Liver (tissue), 9 donors: Measurements from ENCODE around the gene THRA. TPM values are rescaled to one million over a fixed set of nuclear protein-coding genes. Genes with fewer than 3 reads are reported as not detected.

Experiments
- DNase-seq: peaks from one replicate; pipeline ENCODE4 v3.0.0-alpha.2; 2017; ENCODE audit warnings: low spot score
- H3K27ac ChIP-seq, 2 donors: one replicate each; pipeline ENCODE4 v1.7.0; 2013; ENCODE audit warnings: inconsistent platforms in 2 of 2, low read length in 2 of 2, control low read depth in 1 of 2, low read depth in 1 of 2, mild to moderate bottlenecking in 1 of 2
- H3K27me3 ChIP-seq, 4 donors: one replicate each; pipeline versions ENCODE4 v1.6.1 to v1.7.0; 2013; ENCODE audit warnings: low read length in 3 of 4, inconsistent platforms in 1 of 4, mild to moderate bottlenecking in 1 of 4, moderate library complexity in 1 of 4; ENCODE audit not compliant: control insufficient read depth in 4 of 4, insufficient read depth in 4 of 4
- H3K36me3 ChIP-seq, 4 donors: one replicate each; pipeline versions ENCODE4 v1.6.1 to v1.7.0; 2013; ENCODE audit warnings: low read length in 3 of 4, mild to moderate bottlenecking in 3 of 4, low read depth in 1 of 4, moderate library complexity in 1 of 4; ENCODE audit not compliant: control insufficient read depth in 4 of 4, insufficient read depth in 3 of 4
- H3K4me1 ChIP-seq, 4 donors: one replicate each; pipeline versions ENCODE4 v1.6.1 to v1.7.0; 2013; ENCODE audit warnings: low read length in 3 of 4, mild to moderate bottlenecking in 3 of 4, moderate library complexity in 1 of 4; ENCODE audit not compliant: control insufficient read depth in 4 of 4, insufficient read depth in 4 of 4
- H3K4me3 ChIP-seq, 3 donors: one replicate each; pipeline versions ENCODE4 v1.6.1 to v1.7.0; 2013; ENCODE audit warnings: low read length in 3 of 3, control low read depth in 1 of 3, low read depth in 1 of 3, mild to moderate bottlenecking in 1 of 3
- H3K9ac ChIP-seq, 2 donors: one replicate each; pipeline ENCODE4 v1.7.0; 2013; ENCODE audit warnings: low read length in 2 of 2, mild to moderate bottlenecking in 2 of 2, moderate library complexity in 2 of 2, control low read depth in 1 of 2, low read depth in 1 of 2
- H3K9me3 ChIP-seq, 4 donors: one replicate each; pipeline versions ENCODE4 v1.6.1 to v1.7.0; 2013; ENCODE audit warnings: low read length in 3 of 4; ENCODE audit not compliant: control insufficient read depth in 4 of 4
- EGR1 ChIP-seq, 2 donors: IDR thresholded peaks; 2 replicates each; pipeline ENCODE4 v1.6.1; 2016 to 2018; ENCODE audit warnings: antibody characterized with exemption in 2 of 2, low read depth in 2 of 2
- FOXA1 ChIP-seq: IDR thresholded peaks from 2 replicates; pipeline ENCODE4 v1.6.1; 2016; ENCODE audit warnings: antibody characterized with exemption
- FOXA2 ChIP-seq: IDR thresholded peaks from 2 replicates; pipeline ENCODE4 v1.6.1; 2016; ENCODE audit warnings: antibody characterized with exemption
- GABPA ChIP-seq, 2 donors: IDR thresholded peaks in 1 of 2; conservative IDR thresholded peaks in 1 of 2; 2 replicates each; pipeline ENCODE4 v1.6.1; 2016; ENCODE audit warnings: antibody characterized with exemption in 2 of 2, mild to moderate bottlenecking in 1 of 2, moderate library complexity in 1 of 2
- HNF4A ChIP-seq, 2 donors: conservative IDR thresholded peaks; 2 replicates each; pipeline ENCODE4 v1.6.1; 2016; ENCODE audit warnings: antibody characterized with exemption in 2 of 2, mild to moderate bottlenecking in 2 of 2
- HNF4G ChIP-seq: IDR thresholded peaks from 2 replicates; pipeline ENCODE4 v1.6.1; 2016; ENCODE audit warnings: antibody characterized with exemption
- JUND ChIP-seq, 2 donors: IDR thresholded peaks; 2 replicates each; pipeline ENCODE4 v1.6.1; 2016; ENCODE audit warnings: antibody characterized with exemption in 2 of 2
- MAX ChIP-seq: IDR thresholded peaks from 2 replicates; pipeline ENCODE4 v1.6.1; 2016; ENCODE audit warnings: antibody characterized with exemption
- NR2F2 ChIP-seq: IDR thresholded peaks from 2 replicates; pipeline ENCODE4 v1.6.1; 2016; ENCODE audit warnings: antibody characterized with exemption
- RAD21 ChIP-seq, 2 donors: IDR thresholded peaks; 2 replicates each; pipeline ENCODE4 v1.6.1; 2016; ENCODE audit warnings: antibody characterized with exemption in 2 of 2, mild to moderate bottlenecking in 2 of 2
- REST ChIP-seq: IDR thresholded peaks from 2 replicates; pipeline ENCODE4 v1.6.1; 2016; ENCODE audit warnings: antibody characterized with exemption, mild to moderate bottlenecking
- RXRA ChIP-seq, 2 donors: IDR thresholded peaks; 2 replicates each; pipeline ENCODE4 v1.6.1; 2017 to 2018; ENCODE audit warnings: antibody characterized with exemption in 2 of 2, mild to moderate bottlenecking in 1 of 2
- SP1 ChIP-seq: IDR thresholded peaks from 2 replicates; pipeline ENCODE4 v1.6.1; 2018; ENCODE audit warnings: antibody characterized with exemption, mild to moderate bottlenecking
- TAF1 ChIP-seq: conservative IDR thresholded peaks from 2 replicates; pipeline ENCODE4 v1.6.1; 2016; ENCODE audit warnings: antibody characterized with exemption, mild to moderate bottlenecking
- YY1 ChIP-seq: IDR thresholded peaks from 2 replicates; pipeline ENCODE4 v1.6.1; 2016; ENCODE audit warnings: antibody characterized with exemption, mild to moderate bottlenecking
- WGBS: extraction: QIAGEN DNeasy Blood & Tissue Kit; methylation state at CpG from one replicate; pipeline ENCODE4 v1.1.7; 2013; 5-methylcytosine and 5-hydroxymethylcytosine counted together
- polyA plus RNA-seq, 2 donors: library from polyadenylated mRNA; stranded (reverse) in 1 of 2; unstranded in 1 of 2; fragments of 200-250 nt in 1 of 2; fragments of >200 nt in 1 of 2; fragmentation: Nextera tagmentation in 1 of 2; extraction: Ambion mirVana in 1 of 2; gene quantifications; one replicate each; pipeline versions ENCODE4 v1.2.1 to v1.2.3, GENCODE V29; 2013 to 2015
- total RNA-seq, 2 donors: library from RNA; depleted of rRNA; stranded (reverse); fragments of >200 nt; gene quantifications; one replicate each; pipeline ENCODE4 v1.2.3, GENCODE V29; 2014
- TF ChIP-seq, protein P1 (sequence below): IDR thresholded peaks from 2 replicates; pipeline ENCODE4 v1.6.1; 2016; ENCODE audit warnings: antibody characterized with exemption
- TF ChIP-seq, protein P2 (sequence below): IDR thresholded peaks from 2 replicates; pipeline ENCODE4 v1.6.1; 2016; ENCODE audit warnings: antibody characterized with exemption
- TF ChIP-seq, protein P3 (sequence below): fragments of 150-350 bp; IDR thresholded peaks from 2 replicates; pipeline ENCODE4 v1.5.1; 2017; ENCODE audit warnings: improper control_type of control experiment, low read depth, low read length; ENCODE audit not compliant: missing input control
- donor health status: healthy.
- donor health status: healthy.
- donor health status: healthy.
- donor health status: healthy.
- donor health status: healthy.

THRA gene
- total and polyA plus RNA-seq, 4 donors = 3.2 to 10.3 (median 7.4) TPM

GRCh38 chr17:40112718-40113109 lies 49.9 kb downstream of the THRA start (continued):
- TF ChIP-seq, protein P1, sequence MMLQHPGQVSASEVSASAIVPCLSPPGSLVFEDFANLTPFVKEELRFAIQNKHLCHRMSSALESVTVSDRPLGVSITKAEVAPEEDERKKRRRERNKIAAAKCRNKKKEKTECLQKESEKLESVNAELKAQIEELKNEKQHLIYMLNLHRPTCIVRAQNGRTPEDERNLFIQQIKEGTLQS = no peak
- no peak for TF ChIP-seq YY1
- TF ChIP-seq MAX = no peak
- no peak for TF ChIP-seq RXRA (IDR thresholded peaks at IDR 0.05)
- TF ChIP-seq JUND (IDR thresholded peaks at IDR 0.05) = no peak
- TF ChIP-seq HNF4A (conservative IDR thresholded peaks at IDR 0.05) = no peak

- Histone ChIP-seq H3K4me1 (peaks cover 11 to 68% (median 52%) of the 10 kb centered on the region in 4 donors), H3K36me3 (no peaks in the 10 kb centered on the region), H3K9ac (peak overlapping the region; percentile 33 to 64), H3K27me3 (no peaks in the 10 kb centered on the region), H3K27ac (peak overlapping the region; percentile 86 to 99), H3K9me3 (no peaks in the 10 kb centered on the region), H3K4me3 (peak overlapping the region; percentile 9 to 61 (median 44))
- WGBS = under 1% methylated on average over 17 of the region's 17 CpGs
- TF ChIP-seq FOXA2 (peak; percentile 92), RXRA (IDR thresholded peaks at IDR 0.05) (peak; percentile 84 to 85), HNF4G (peak; percentile 78), JUND (IDR thresholded peaks at IDR 0.05) (peak; percentile 38 to 53), REST (peak; percentile 77), HNF4A (conservative IDR thresholded peaks at IDR 0.05) (peak; percentile 76 to 80), TAF1 (no peak), RAD21 (IDR thresholded peaks at IDR 0.05) (peak; percentile 94 to 96), FOXA1 (peak; percentile 94), SP1 (peak; percentile 95), GABPA (IDR thresholded peaks at IDR 0.05 in 1 of 2, conservative IDR thresholded peaks at IDR 0.05 in 1 of 2) (peak in 1 of 2 donors; percentile 62), EGR1 (IDR thresholded peaks at IDR 0.05; ENCODE audit: low read depth in 2 of 2) (peak; percentile 26 to 71), MAX (peak; percentile 99), NR2F2 (peak; percentile 61), YY1 (peak; percentile 83)
- TF ChIP-seq, protein P2, sequence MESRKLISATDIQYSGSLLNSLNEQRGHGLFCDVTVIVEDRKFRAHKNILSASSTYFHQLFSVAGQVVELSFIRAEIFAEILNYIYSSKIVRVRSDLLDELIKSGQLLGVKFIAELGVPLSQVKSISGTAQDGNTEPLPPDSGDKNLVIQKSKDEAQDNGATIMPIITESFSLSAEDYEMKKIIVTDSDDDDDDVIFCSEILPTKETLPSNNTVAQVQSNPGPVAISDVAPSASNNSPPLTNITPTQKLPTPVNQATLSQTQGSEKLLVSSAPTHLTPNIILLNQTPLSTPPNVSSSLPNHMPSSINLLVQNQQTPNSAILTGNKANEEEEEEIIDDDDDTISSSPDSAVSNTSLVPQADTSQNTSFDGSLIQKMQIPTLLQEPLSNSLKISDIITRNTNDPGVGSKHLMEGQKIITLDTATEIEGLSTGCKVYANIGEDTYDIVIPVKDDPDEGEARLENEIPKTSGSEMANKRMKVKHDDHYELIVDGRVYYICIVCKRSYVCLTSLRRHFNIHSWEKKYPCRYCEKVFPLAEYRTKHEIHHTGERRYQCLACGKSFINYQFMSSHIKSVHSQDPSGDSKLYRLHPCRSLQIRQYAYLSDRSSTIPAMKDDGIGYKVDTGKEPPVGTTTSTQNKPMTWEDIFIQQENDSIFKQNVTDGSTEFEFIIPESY = peak; percentile 41
- TF ChIP-seq, protein P1 = no peak
- TF ChIP-seq, protein P3, sequence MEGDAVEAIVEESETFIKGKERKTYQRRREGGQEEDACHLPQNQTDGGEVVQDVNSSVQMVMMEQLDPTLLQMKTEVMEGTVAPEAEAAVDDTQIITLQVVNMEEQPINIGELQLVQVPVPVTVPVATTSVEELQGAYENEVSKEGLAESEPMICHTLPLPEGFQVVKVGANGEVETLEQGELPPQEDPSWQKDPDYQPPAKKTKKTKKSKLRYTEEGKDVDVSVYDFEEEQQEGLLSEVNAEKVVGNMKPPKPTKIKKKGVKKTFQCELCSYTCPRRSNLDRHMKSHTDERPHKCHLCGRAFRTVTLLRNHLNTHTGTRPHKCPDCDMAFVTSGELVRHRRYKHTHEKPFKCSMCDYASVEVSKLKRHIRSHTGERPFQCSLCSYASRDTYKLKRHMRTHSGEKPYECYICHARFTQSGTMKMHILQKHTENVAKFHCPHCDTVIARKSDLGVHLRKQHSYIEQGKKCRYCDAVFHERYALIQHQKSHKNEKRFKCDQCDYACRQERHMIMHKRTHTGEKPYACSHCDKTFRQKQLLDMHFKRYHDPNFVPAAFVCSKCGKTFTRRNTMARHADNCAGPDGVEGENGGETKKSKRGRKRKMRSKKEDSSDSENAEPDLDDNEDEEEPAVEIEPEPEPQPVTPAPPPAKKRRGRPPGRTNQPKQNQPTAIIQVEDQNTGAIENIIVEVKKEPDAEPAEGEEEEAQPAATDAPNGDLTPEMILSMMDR = peak; percentile 96
- peak; percentile 87 for DNase-seq
These were observed 50.5 kb downstream of the THRA start for GRCh38 chr17:40113110-40113906.
